Vagina (tissue), 2 donors: ENCODE measurements around the gene SOCS3. TPM values are rescaled to one million over a fixed set of nuclear protein-coding genes. Genes with fewer than 3 reads are reported as not detected.

ENCODE experiments used
- DNase-seq, 2 donors: peaks; one replicate each; pipeline ENCODE4 v3.0.0-alpha.2; 2017; ENCODE audit errors: extremely low spot score in 2 of 2
- H3K27ac ChIP-seq: fragments of 200-600 bp; sonication (generic); one replicate; pipeline ENCODE4 v1.5.1; 2019
- H3K27me3 ChIP-seq: fragments of 200-600 bp; sonication (generic); one replicate; pipeline ENCODE4 v1.5.1; 2019
- H3K36me3 ChIP-seq, 2 donors: fragments of 200-600 bp; sonication (generic); one replicate each; pipeline ENCODE4 v1.5.1; 2017 to 2019
- H3K4me1 ChIP-seq: fragments of 200-600 bp; sonication (generic); one replicate; pipeline ENCODE4 v1.5.1; 2019
- H3K4me3 ChIP-seq, 2 donors: fragments of 200-600 bp; sonication (generic); 1 replicate in 1 of 2; 2 replicates in 1 of 2; pipeline ENCODE4 v1.5.1; 2016 to 2019
- H3K9me3 ChIP-seq: fragments of 200-600 bp; sonication (generic); one replicate; pipeline ENCODE4 v1.5.1; 2019
- POLR2A ChIP-seq, 2 donors: fragments of 450-650 bp; IDR thresholded peaks; one replicate each; pipeline ENCODE4 v1.6.1; 2017; ENCODE audit warnings: antibody characterized with exemption in 2 of 2, mild to moderate bottlenecking in 2 of 2, moderate library complexity in 2 of 2
- POLR2AphosphoS5 ChIP-seq, 2 donors: sonication (generic); formaldehyde crosslinking; IDR thresholded peaks; one replicate each; pipeline ENCODE4 v1.9.0; 2017; ENCODE audit warnings: antibody characterized with exemption in 2 of 2, mild to moderate bottlenecking in 2 of 2, low read depth in 1 of 2; ENCODE audit not compliant: insufficient read depth in 1 of 2
- intact Hi-C: fragments of 100-400 bp; cut with DNase I; formaldehyde crosslinking; loops from one replicate; pipeline ENCODE4 v1.15.1; 2023
- total RNA-seq: library from RNA; depleted of rRNA; stranded (reverse); fragments of >200 nt; gene quantifications from one replicate; pipeline ENCODE4 v1.2.3, GENCODE V29; 2016
- TF ChIP-seq, protein P1 (sequence below), 3 experiments: fragments of 450-650 bp in 2 of 3; fragments of 200-600 bp in 1 of 3; sonication (generic) in 1 of 3; IDR thresholded peaks; one replicate each; pipeline ENCODE4 v1.5.1; 2017 to 2019; ENCODE audit warnings: antibody characterized with exemption in 3 of 3, mild to moderate bottlenecking in 2 of 3, moderate library complexity in 2 of 3

SOCS3 gene
- total RNA-seq, 1 donor from 2014 or later, result 173 TPM

GRCh38 chr17:78400581-78401240 lies 40.8 kb upstream of the SOCS3 start:
- DNase-seq, result no peak
- intact Hi-C loops, result no loop called here
- H3K4me1 ChIP-seq, result no peaks in the 10 kb centered on the region
- no peaks in the 10 kb centered on the region for H3K27me3 ChIP-seq
- H3K36me3 ChIP-seq, result peaks cover 0 to 70% of the 10 kb centered on the region in 2 donors
- H3K27ac ChIP-seq, result no peak overlapping the region
- no peak overlapping the region for H3K4me3 ChIP-seq
- H3K9me3 ChIP-seq, result no peaks in the 10 kb centered on the region
- TF ChIP-seq, protein P1, sequence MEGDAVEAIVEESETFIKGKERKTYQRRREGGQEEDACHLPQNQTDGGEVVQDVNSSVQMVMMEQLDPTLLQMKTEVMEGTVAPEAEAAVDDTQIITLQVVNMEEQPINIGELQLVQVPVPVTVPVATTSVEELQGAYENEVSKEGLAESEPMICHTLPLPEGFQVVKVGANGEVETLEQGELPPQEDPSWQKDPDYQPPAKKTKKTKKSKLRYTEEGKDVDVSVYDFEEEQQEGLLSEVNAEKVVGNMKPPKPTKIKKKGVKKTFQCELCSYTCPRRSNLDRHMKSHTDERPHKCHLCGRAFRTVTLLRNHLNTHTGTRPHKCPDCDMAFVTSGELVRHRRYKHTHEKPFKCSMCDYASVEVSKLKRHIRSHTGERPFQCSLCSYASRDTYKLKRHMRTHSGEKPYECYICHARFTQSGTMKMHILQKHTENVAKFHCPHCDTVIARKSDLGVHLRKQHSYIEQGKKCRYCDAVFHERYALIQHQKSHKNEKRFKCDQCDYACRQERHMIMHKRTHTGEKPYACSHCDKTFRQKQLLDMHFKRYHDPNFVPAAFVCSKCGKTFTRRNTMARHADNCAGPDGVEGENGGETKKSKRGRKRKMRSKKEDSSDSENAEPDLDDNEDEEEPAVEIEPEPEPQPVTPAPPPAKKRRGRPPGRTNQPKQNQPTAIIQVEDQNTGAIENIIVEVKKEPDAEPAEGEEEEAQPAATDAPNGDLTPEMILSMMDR (IDR thresholded peaks at IDR 0.05), result no peak
- TF ChIP-seq POLR2A (IDR thresholded peaks at IDR 0.05) (no peak), POLR2AphosphoS5 (IDR thresholded peaks at IDR 0.05; ENCODE audit: insufficient read depth in 1 of 2, low read depth in 1 of 2) (no peak)

GRCh38 chr17:78399693-78400144 lies 39.8 kb upstream of the SOCS3 start:
- TF ChIP-seq POLR2A (IDR thresholded peaks at IDR 0.05), result no peak
- no peak for TF ChIP-seq POLR2AphosphoS5 (IDR thresholded peaks at IDR 0.05; ENCODE audit: insufficient read depth in 1 of 2, low read depth in 1 of 2)
- TF ChIP-seq, protein P1 (IDR thresholded peaks at IDR 0.05), result no peak
- Histone ChIP-seq H3K36me3 (peaks cover 0 to 62% of the 10 kb centered on the region in 2 donors), H3K9me3 (no peaks in the 10 kb centered on the region), H3K27ac (no peak overlapping the region), H3K27me3 (no peaks in the 10 kb centered on the region), H3K4me1 (no peaks in the 10 kb centered on the region), H3K4me3 (no peak overlapping the region)
- no peak for DNase-seq
- intact Hi-C loops, result no loop called here

GRCh38 chr17:78399028-78399692 lies 39.3 kb upstream of the SOCS3 start:
- no peaks in the 10 kb centered on the region for H3K9me3 ChIP-seq
- TF ChIP-seq, protein P1 (IDR thresholded peaks at IDR 0.05), result no peak
- no peak for TF ChIP-seq POLR2AphosphoS5 (IDR thresholded peaks at IDR 0.05; ENCODE audit: insufficient read depth in 1 of 2, low read depth in 1 of 2)
- no peak for TF ChIP-seq POLR2A (IDR thresholded peaks at IDR 0.05)
- no peak for DNase-seq
- H3K4me3 ChIP-seq, result no peak overlapping the region
- peaks cover 0 to 56% of the 10 kb centered on the region in 2 donors for H3K36me3 ChIP-seq
- no peak overlapping the region for H3K27ac ChIP-seq
- no peaks in the 10 kb centered on the region for H3K4me1 ChIP-seq
- intact Hi-C loops, result no loop called here
- no peaks in the 10 kb centered on the region for H3K27me3 ChIP-seq

DNA sequence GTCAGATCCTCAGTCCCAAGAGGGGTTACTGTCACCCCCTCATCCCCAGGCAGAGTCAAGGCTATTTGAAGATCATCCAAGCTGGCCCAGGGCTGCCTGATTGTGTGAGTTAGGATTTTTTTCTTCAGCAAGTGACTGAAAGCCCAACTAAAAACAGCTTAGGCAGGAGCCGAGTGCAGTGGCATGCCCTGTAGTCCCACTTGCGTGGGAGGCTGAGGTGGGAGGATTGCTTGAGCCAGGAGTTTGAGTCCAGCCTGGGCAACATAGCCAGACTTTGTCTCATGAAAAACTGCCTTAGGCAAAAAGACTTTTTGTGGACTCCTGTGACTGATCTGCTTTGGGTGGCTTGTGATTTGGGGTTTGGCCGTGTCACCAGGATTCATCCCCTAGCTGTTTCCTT lies 38.5 kb upstream of the SOCS3 start:
- no peak for DNase-seq
- no peaks in the 10 kb centered on the region for H3K9me3 ChIP-seq
- peaks cover 0 to 51% of the 10 kb centered on the region in 2 donors for H3K36me3 ChIP-seq
- H3K4me1 ChIP-seq, result no peaks in the 10 kb centered on the region
- intact Hi-C loops, result no loop called here
- TF ChIP-seq POLR2AphosphoS5 (IDR thresholded peaks at IDR 0.05; ENCODE audit: insufficient read depth in 1 of 2, low read depth in 1 of 2) (no peak), POLR2A (IDR thresholded peaks at IDR 0.05) (no peak)
- TF ChIP-seq, protein P1 (IDR thresholded peaks at IDR 0.05), result no peak
- H3K27ac ChIP-seq, result no peak overlapping the region
- no peak overlapping the region for H3K4me3 ChIP-seq
- no peaks in the 10 kb centered on the region for H3K27me3 ChIP-seq

- no peak for DNase-seq
- no peak overlapping the region for H3K4me3 ChIP-seq
- H3K9me3 ChIP-seq, result no peaks in the 10 kb centered on the region
- H3K27ac ChIP-seq, result no peak overlapping the region
- intact Hi-C loops, result no loop called here
- TF ChIP-seq POLR2AphosphoS5 (IDR thresholded peaks at IDR 0.05; ENCODE audit: insufficient read depth in 1 of 2, low read depth in 1 of 2), result no peak
- TF ChIP-seq, protein P1 (IDR thresholded peaks at IDR 0.05), result no peak
- TF ChIP-seq POLR2A (IDR thresholded peaks at IDR 0.05), result no peak
- H3K4me1 ChIP-seq, result no peaks in the 10 kb centered on the region
- peaks cover 0 to 46% of the 10 kb centered on the region in 2 donors for H3K36me3 ChIP-seq
- no peaks in the 10 kb centered on the region for H3K27me3 ChIP-seq
Measured at GRCh38 chr17:78397681-78398101, 37.8 kb upstream of the SOCS3 start.
